GM18907 (cell line): ENCODE results near the gene CDH19.

Experiments
- ATAC-seq: cut with Tn5 transposase; IDR thresholded peaks from one replicate; pipeline ENCODE4 v1.9.1; 2021; ENCODE audit warnings: mild to moderate bottlenecking, moderate library complexity; ENCODE audit not compliant: unreplicated experiment

Gene CDH19

DNA sequence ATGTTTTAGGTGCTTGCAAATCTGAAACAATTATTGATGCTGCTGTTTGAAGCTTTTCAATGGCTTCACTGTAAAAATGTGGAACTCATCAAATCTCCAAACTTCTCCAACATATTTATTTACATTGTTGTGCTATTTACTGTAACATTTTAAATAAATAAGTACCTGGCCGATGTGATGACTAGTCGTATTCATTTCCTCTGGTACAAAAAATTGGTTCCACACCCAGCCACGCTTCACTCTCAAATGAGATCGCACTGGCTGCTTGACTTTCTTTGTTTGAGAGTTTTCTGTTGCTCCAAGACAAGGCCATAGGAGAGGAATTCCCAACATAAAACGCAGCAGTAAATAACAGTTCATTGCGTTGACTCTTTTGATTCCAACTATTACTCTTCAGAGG, 32.0 kb downstream of the CDH19 start:
- no peak for ATAC-seq

- ATAC-seq: no peak
Observed at GRCh38 chr18:66566616-66567015, 37.3 kb downstream of the CDH19 start.

- ATAC-seq: no peak
Observed at GRCh38 chr18:66564236-66564635, 39.7 kb downstream of the CDH19 start.

GRCh38 chr18:66562279-66562678, 41.6 kb downstream of the CDH19 start:
- no peak for ATAC-seq

DNA sequence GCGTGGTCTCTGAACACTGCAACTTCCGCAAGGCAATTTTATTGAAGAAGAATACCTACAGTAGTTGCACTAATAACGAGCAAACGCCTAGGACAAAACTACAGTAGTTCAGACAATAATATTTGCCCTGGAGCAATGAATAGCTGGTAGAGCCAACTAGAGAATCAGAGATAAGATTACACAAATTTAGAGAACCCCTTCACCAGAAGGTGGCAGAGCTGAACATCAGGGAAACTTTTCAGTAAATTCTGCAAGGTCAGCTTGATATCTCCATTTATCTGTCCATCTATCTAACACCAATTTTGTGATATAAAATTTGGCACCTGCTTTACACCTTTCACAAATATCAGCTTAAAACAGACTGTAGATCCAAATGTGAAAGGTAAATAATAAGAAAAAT, 43.8 kb downstream of the CDH19 start:
- no peak for ATAC-seq

DNA sequence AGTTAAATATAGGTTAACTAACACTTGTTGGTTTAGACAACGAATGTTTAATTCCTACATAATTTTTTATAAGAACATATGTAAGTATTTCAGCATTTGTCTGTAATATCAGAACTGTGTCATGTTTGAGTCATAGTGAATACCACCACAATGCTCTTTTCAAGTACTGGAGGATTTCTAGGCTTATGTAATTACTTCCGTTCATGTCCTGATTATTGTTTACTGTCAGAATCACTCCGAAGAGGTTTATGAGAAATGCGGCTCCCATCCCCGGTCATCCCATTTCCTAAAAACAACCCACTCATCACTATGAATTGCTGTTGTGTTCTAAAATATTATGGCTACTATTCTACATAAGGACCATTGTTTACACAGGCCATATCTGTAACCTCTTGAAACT, 45.1 kb downstream of the CDH19 start:
- ATAC-seq: no peak

GRCh38 chr18:66557091-66557490, 46.8 kb downstream of the CDH19 start:
- no peak for ATAC-seq

- ATAC-seq: no peak
Observed at GRCh38 chr18:66555585-66555984, 48.3 kb downstream of the CDH19 start.

GRCh38 chr18:66553824-66554223, 50.1 kb downstream of the CDH19 start:
- no peak for ATAC-seq

DNA sequence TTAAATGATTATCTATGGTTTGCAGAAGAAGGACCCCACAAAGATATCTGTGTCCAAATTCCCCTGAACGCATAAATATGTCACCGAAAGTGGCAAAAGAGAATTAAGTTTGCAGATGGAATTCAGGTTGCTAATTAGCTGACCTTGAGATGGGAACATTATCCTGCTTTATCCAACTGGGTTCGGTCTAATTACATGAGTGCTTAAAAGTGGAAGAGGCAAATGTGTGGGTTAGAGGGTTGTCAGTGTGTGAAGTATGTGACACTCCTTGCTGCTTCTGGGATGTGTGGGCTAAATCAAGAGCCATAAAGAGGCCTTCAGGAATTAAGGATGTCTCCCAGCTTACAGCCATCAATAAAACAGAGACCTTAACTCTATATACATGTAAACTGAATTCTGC, 53.5 kb downstream of the CDH19 start:
- ATAC-seq: no peak

- no peak for ATAC-seq
Observed at GRCh38 chr18:66548747-66549146, 55.1 kb downstream of the CDH19 start.

- no peak for ATAC-seq
Observed at GRCh38 chr18:66534110-66534509, 69.8 kb downstream of the CDH19 start.

GRCh38 chr18:66533693-66534092, 70.2 kb downstream of the CDH19 start:
- no peak for ATAC-seq

- ATAC-seq: no peak
Observed at GRCh38 chr18:66523219-66523991, 80.5 kb downstream of the CDH19 start.

GRCh38 chr18:66513996-66514395, 89.9 kb downstream of the CDH19 start:
- no peak for ATAC-seq

DNA sequence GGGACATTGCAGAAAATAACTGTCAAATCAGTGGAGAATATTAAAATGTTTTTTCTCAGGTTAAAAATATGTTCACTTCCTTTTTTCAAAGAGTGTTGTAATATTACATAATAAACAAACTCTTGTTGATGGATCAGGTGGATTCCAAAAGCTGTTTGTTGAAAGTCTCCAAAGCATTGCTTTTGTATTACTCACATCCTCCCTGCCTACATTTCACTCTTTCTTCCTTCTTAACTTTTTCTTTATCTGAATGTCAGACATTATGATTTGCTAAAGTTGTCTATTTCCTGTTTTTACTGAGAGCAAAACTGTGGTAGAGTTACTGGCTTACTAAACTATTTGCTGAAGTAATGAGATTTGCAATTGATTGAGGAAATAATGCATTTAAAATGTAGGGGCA, 92.1 kb downstream of the CDH19 start:
- no peak for ATAC-seq

DNA sequence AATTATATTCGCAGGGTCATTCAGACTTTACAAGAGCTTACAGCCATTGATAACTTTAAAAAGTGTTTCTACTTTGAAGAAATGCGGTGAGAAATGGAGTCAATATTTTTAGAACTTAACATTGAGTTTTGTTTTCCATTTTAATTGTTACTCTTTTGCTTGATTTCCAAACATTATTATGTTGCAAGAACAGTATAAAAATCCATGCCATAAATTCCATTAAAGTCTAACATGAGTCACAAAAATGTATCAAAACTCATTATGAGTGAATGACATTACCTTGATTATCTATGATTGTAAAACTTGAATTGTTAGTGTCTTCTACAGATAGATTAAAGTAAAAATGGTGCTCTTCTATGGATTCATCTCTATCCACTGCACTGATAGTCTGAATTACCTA, 92.6 kb downstream of the CDH19 start:
- ATAC-seq: no peak

GRCh38 chr18:66510357-66511045, 93.4 kb downstream of the CDH19 start:
- ATAC-seq: no peak

GRCh38 chr18:66508937-66509336, 95.0 kb downstream of the CDH19 start:
- ATAC-seq: no peak

DNA sequence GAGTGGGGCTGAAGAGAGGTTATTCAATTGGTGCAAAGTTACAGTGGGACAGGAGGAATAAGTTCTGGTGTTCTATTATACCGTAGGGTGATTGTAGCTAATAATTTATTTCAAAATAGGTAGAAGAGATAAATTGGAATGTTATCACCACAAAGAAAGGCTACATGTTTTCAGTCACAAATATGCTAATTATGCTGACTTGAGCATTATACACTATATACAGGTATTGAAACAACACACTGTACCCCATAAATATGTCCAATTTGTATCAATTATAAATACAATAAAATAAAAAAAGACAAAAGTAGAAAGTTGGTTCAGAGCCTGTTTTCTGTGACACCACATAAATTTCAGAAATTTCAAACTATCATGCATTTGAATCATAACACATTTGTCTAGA, 97.7 kb downstream of the CDH19 start:
- no peak for ATAC-seq

GRCh38 chr18:66497351-66497750, 106.5 kb downstream of the CDH19 start:
- ATAC-seq: no peak

DNA sequence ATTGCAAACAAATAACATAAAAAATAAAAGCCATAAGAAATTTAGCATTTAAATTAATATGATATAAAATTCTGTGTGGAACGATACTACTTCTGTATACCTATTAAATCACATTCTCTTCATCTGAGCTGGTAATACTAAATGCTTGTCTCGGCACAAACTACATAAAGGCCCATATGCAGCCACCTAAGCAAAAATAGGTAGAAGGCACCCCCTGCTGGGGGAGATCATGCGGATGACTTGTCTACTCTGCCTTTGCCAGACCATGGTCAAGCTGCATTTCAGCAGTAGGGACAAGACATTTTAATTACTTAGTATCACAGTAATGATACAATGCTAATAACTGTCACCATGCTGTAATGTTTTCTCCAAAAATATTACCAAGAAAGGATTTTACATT, 108.0 kb downstream of the CDH19 start:
- ATAC-seq: no peak

DNA sequence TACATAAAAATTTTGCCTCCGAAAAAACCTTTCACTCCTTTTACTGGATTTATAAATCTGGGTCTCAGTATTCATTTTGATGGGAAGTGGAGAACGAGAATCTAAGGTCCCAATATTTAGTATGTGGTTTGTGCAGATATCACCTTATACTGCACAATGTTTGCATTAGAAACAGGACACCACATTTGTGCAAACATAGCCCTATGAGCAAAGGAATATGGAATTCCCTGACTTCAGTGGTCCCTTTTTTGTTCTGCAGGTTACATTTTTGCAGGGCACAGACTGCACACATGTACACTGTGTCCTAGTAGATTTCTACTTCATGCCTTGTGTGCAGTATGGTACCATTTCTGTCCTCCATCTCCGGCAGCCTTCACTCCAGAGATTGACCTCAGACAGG, 130.0 kb downstream of the CDH19 start:
- no peak for ATAC-seq
